ENCODE results near the gene HOXA7.

GRCh38 chr7:27113991-27114769 lies 42.3 kb downstream of the HOXA7 start:
- no peak for TF ChIP-seq CTCF (IDR thresholded peaks at IDR 0.05; ENCODE audit: low read length)
- TF ChIP-seq EZH2 (optimal IDR thresholded peaks at IDR 0.05; ENCODE audit: low read depth, low read length), result no peak
